Adrenal gland (tissue), 12 donors: ENCODE results near the gene AHCY. TPM values are rescaled to one million over a fixed set of nuclear protein-coding genes. Genes with fewer than 3 reads are reported as not detected.

Experiments
- DNase-seq, 7 donors: peaks; one replicate each; pipeline ENCODE4 v3.0.0-alpha.2; 2019 to 2020
- H3K27ac ChIP-seq, 5 donors: fragments of 200-600 bp; sonication (generic) in 4 of 5; 1 replicate in 3 of 5; 2 replicates in 2 of 5; pipeline versions ENCODE4 v1.5.1 to v1.8.0; 2016 to 2020; ENCODE audit warnings: mild to moderate bottlenecking in 1 of 5
- H3K27me3 ChIP-seq: fragments of 200-600 bp; 2 replicates; pipeline ENCODE4 v1.8.0; 2021
- H3K36me3 ChIP-seq, 2 donors: fragments of 200-600 bp; replicated peaks in 1 of 2; 1 replicate in 1 of 2; 2 replicates in 1 of 2; pipeline versions ENCODE4 v1.5.1 to v1.8.0; 2018 to 2022
- H3K4me1 ChIP-seq, 2 donors: fragments of 200-600 bp; replicated peaks in 1 of 2; 1 replicate in 1 of 2; 2 replicates in 1 of 2; pipeline versions ENCODE4 v1.5.1 to v1.8.0; 2018 to 2021
- H3K4me3 ChIP-seq, 4 donors: fragments of 200-600 bp; sonication (generic) in 3 of 4; one replicate each; pipeline ENCODE4 v1.5.1; 2016 to 2018
- H3K9me3 ChIP-seq, 3 donors: fragments of 200-600 bp; sonication (generic) in 1 of 3; replicated peaks in 1 of 3; 1 replicate in 2 of 3; 2 replicates in 1 of 3; pipeline versions ENCODE4 v1.5.1 to v1.8.0; 2016 to 2021
- CTCF ChIP-seq, 6 experiments: fragments of 450-650 bp in 4 of 6; fragments of 200-600 bp in 2 of 6; sonication (generic) in 1 of 6; IDR thresholded peaks; 1 replicate in 5 of 6; 2 replicates in 1 of 6; pipeline versions ENCODE4 v1.5.1 to v1.8.0; 2016 to 2021; ENCODE audit warnings: antibody characterized with exemption in 6 of 6, mild to moderate bottlenecking in 2 of 6, moderate library complexity in 1 of 6
- POLR2A ChIP-seq, 2 donors: fragments of 450-650 bp; IDR thresholded peaks; one replicate each; pipeline ENCODE4 v1.6.1; 2017; ENCODE audit warnings: antibody characterized with exemption in 2 of 2, mild to moderate bottlenecking in 2 of 2, moderate library complexity in 1 of 2
- WGBS, 4 donors: extraction: QIAGEN DNeasy Blood & Tissue Kit in 2 of 4; methylation state at CpG; one replicate each; pipeline versions ENCODE4 v1.1.5 to v1.1.7; 2013 to 2017; 5-methylcytosine and 5-hydroxymethylcytosine counted together
- intact Hi-C, 2 donors: fragments of 100-400 bp; cut with DNase I; formaldehyde crosslinking; loops; one replicate each; pipeline versions ENCODE4 v1.14.1 to v1.15.0; 2022 to 2023
- polyA plus RNA-seq, 3 donors: library from polyadenylated mRNA; stranded (reverse); fragments of 200-250 nt in 2 of 3; fragments of 350-450 nt in 1 of 3; fragmentation: Illumina TruSeq in 1 of 3; extraction: RNeasy Lipid Tissue Mini Kit (QIAGEN cat#74804) in 1 of 3; gene quantifications; one replicate each; pipeline ENCODE4 v1.2.3, GENCODE V29; 2013 to 2014
- total RNA-seq, 9 donors: library from RNA; depleted of rRNA in 4 of 9; stranded (reverse); fragments of >200 nt in 4 of 9; fragments of 120-200 nt in 1 of 9; fragmentation: NEBNext Ultra II Directional in 1 of 9; extraction: Animal tissue kit (Norgen Biotek cat#: 25700) in 1 of 9; gene quantifications; one replicate each; pipeline versions ENCODE4 v1.1.0 to v1.2.4, GENCODE V29; 2013 to 2023
- donor health status: healthy with polysubstance abuse.
- donor health status: Bipolar disorder and iron deficiency.
- donor health status: DM: yes; HTN: yes; CAD: no.
- donor health status: DM: no; HTN: no; CAD: no.
- donor health status: DM: no; HTN: no; CAD: no.
- donor health status: DM: yes; HTN: yes; CAD: no.

AHCY gene
- total and polyA plus RNA-seq, 12 donors = 57.6 to 136 (median 73.4) TPM

- DNase-seq = no peak
- Histone ChIP-seq H3K4me3 (no peak overlapping the region), H3K9me3 (no peaks in the 10 kb centered on the region), H3K27ac (no peak overlapping the region), H3K36me3 (no peaks in the 10 kb centered on the region), H3K4me1 (no peaks in the 10 kb centered on the region), H3K27me3 (no peaks in the 10 kb centered on the region)
- TF ChIP-seq CTCF (IDR thresholded peaks at IDR 0.05) = no peak
- no peak for TF ChIP-seq POLR2A (IDR thresholded peaks at IDR 0.05)
- intact Hi-C loops = no loop called here
- WGBS, 4 donors = 25 to 51% (median 37%) methylated on average over 2 of the region's 2 CpGs
These were observed 21.4 kb upstream of the AHCY start for GRCh38 chr20:34324541-34324940.

- Histone ChIP-seq H3K9me3 (no peaks in the 10 kb centered on the region), H3K27ac (no peak overlapping the region), H3K27me3 (no peaks in the 10 kb centered on the region), H3K36me3 (no peaks in the 10 kb centered on the region), H3K4me1 (no peaks in the 10 kb centered on the region), H3K4me3 (no peak overlapping the region)
- WGBS, 4 donors = 71 to 76% (median 74%) methylated on average over 9 of the region's 9 CpGs
- no peak for TF ChIP-seq CTCF (IDR thresholded peaks at IDR 0.05)
- TF ChIP-seq POLR2A (IDR thresholded peaks at IDR 0.05) = no peak
- intact Hi-C loops = no loop called here
- DNase-seq = no peak
These were observed 19.3 kb upstream of the AHCY start for GRCh38 chr20:34322267-34323105.

GRCh38 chr20:34320861-34321260, 17.7 kb upstream of the AHCY start:
- 63 to 78% (median 65%) methylated on average over 3 of the region's 3 CpGs for WGBS, 4 donors
- Histone ChIP-seq H3K9me3 (no peaks in the 10 kb centered on the region), H3K27me3 (no peaks in the 10 kb centered on the region), H3K36me3 (no peaks in the 10 kb centered on the region), H3K27ac (no peak overlapping the region), H3K4me3 (no peak overlapping the region), H3K4me1 (no peaks in the 10 kb centered on the region)
- TF ChIP-seq POLR2A (IDR thresholded peaks at IDR 0.05) (no peak), CTCF (IDR thresholded peaks at IDR 0.05) (no peak)
- intact Hi-C loops = no loop called here
- no peak for DNase-seq

DNA sequence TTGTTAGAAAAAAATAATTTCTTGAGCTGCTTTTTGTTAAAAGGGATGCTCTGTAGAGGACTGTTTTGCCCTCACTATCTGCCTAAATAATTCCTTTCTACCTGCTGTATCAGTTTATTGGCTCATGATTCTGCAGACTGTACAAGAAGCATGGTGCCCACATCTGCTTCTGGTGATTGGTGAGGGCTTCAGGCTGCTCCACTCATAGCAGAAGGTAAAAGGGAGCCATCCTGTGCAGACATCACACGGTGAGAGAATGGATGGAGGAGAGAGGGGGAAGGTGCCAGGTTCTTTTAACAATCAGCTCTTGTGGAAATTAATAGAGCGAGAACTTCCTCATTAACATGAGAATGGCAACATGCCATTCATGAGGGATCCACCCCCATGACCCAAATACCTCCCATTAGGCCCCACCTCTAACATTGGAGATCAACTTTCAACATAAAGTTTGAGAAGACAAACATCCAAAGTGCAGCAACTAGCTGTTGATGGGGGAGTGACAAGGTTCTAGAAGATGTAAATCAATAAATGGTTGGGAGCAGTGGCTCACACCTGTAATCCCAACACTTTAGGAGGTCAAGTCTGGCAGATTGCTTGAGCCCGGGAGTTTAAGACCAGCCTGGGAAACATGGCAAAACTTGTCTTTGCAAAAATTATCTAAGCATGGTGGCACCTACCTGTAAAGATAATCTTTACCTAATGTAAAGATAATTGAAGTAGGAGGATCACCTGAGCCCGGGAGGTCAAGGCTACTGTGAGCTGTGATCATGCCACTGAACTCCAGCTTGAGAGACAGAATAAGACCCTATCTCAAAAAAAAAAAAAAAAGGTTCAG, 15.7 kb upstream of the AHCY start:
- Histone ChIP-seq H3K36me3 (no peaks in the 10 kb centered on the region), H3K4me1 (no peaks in the 10 kb centered on the region), H3K4me3 (no peak overlapping the region), H3K27ac (no peak overlapping the region), H3K27me3 (no peaks in the 10 kb centered on the region), H3K9me3 (no peaks in the 10 kb centered on the region)
- no peak for DNase-seq
- TF ChIP-seq POLR2A (IDR thresholded peaks at IDR 0.05) (no peak), CTCF (IDR thresholded peaks at IDR 0.05) (no peak)
- WGBS, 4 donors = 79 to 87% (median 79%) methylated on average over 4 of the region's 4 CpGs
- intact Hi-C loops = loop anchor here (10.0 kb wide), 3 partner anchors 156 to 446 kb away; no protein-coding TSS in a partner anchor
